Uterus (tissue), 4 donors: Measurements from ENCODE around the gene RNF217. TPM values are rescaled to one million over a fixed set of nuclear protein-coding genes. Genes with fewer than 3 reads are reported as not detected.
"Not testable (repeated sequence)": the region's sequence is repeated elsewhere in the genome, so short reads cannot be mapped to it uniquely, and the experiment has no call there.

ENCODE experiments used
- DNase-seq, 2 donors: peaks; one replicate each; pipeline ENCODE4 v3.0.0-alpha.2; 2019 to 2020
- H3K27ac ChIP-seq, 2 donors: fragments of 200-600 bp; sonication (generic); 1 replicate in 1 of 2; 2 replicates in 1 of 2; pipeline ENCODE4 v1.5.1; 2016 to 2018
- H3K27me3 ChIP-seq, 2 donors: fragments of 200-600 bp; sonication (generic); one replicate each; pipeline ENCODE4 v1.5.1; 2018 to 2019; ENCODE audit warnings: control low read depth in 1 of 2
- H3K36me3 ChIP-seq, 2 donors: fragments of 200-600 bp; sonication (generic); one replicate each; pipeline ENCODE4 v1.5.1; 2019; ENCODE audit warnings: control low read depth in 1 of 2
- H3K4me1 ChIP-seq, 2 donors: fragments of 200-600 bp; sonication (generic); one replicate each; pipeline ENCODE4 v1.5.1; 2018 to 2019; ENCODE audit warnings: control low read depth in 1 of 2
- H3K4me3 ChIP-seq, 2 donors: fragments of 200-600 bp; sonication (generic); 1 replicate in 1 of 2; 2 replicates in 1 of 2; pipeline ENCODE4 v1.5.1; 2018 to 2019; ENCODE audit warnings: mild to moderate bottlenecking in 1 of 2
- H3K9me3 ChIP-seq, 2 donors: fragments of 200-600 bp; sonication (generic); one replicate each; pipeline ENCODE4 v1.5.1; 2019; ENCODE audit warnings: control low read depth in 1 of 2
- CTCF ChIP-seq, 4 experiments: fragments of 200-600 bp in 2 of 4; fragments of 450-650 bp in 2 of 4; sonication (generic) in 2 of 4; IDR thresholded peaks; one replicate each; pipeline ENCODE4 v1.5.1; 2016 to 2019; ENCODE audit warnings: antibody characterized with exemption in 4 of 4, mild to moderate bottlenecking in 2 of 4, moderate library complexity in 1 of 4
- POLR2A ChIP-seq, 2 donors: fragments of 450-650 bp; IDR thresholded peaks; one replicate each; pipeline ENCODE4 v1.6.1; 2016; ENCODE audit warnings: antibody characterized with exemption in 2 of 2, mild to moderate bottlenecking in 1 of 2, moderate library complexity in 1 of 2
- intact Hi-C: fragments of 100-400 bp; cut with DNase I; formaldehyde crosslinking; loops from one replicate; pipeline ENCODE4 v1.15.1; 2023; ENCODE audit warnings: low total_unique reads
- total RNA-seq, 4 donors: library from RNA; depleted of rRNA in 3 of 4; stranded (reverse); fragments of >200 nt in 3 of 4; gene quantifications; one replicate each; pipeline versions ENCODE4 v1.1.0 to v1.2.4, GENCODE V29; 2014 to 2023
- donor health status: DM: yes; HTN: yes; CAD: no.

RNF217 gene
- total RNA-seq, 4 donors from 2014 or later: 22.9 to 42.0 (median 29.0) TPM

DNA sequence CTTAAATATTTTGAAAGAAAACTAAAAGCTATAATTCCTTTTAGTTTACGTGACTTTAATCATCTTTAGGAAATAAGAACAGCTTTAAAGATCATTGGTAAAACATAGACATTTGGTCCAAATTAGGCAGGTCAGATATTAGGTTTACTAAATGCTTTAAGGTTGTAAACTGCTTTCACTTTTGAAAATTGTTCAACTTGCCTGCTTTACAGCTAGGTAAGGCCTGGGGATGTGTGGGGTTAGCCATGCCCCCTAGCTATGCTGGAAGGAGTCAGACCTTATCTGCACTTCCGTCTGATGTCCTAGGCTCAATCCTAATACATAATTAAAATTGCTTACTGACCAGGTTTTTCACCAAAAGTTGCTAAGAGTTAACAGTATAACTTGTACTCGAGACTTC, 160.8 kb downstream of the RNF217 start:
- TF ChIP-seq CTCF (IDR thresholded peaks at IDR 0.05) (no peak), POLR2A (IDR thresholded peaks at IDR 0.05) (no peak)
- Histone ChIP-seq H3K27me3 (no peaks in the 10 kb centered on the region), H3K36me3 (no peaks in the 10 kb centered on the region), H3K27ac (no peak overlapping the region), H3K9me3 (no peaks in the 10 kb centered on the region), H3K4me1 (no peaks in the 10 kb centered on the region), H3K4me3 (no peak overlapping the region)
- intact Hi-C loops: no loop called here
- DNase-seq: no peak

DNA sequence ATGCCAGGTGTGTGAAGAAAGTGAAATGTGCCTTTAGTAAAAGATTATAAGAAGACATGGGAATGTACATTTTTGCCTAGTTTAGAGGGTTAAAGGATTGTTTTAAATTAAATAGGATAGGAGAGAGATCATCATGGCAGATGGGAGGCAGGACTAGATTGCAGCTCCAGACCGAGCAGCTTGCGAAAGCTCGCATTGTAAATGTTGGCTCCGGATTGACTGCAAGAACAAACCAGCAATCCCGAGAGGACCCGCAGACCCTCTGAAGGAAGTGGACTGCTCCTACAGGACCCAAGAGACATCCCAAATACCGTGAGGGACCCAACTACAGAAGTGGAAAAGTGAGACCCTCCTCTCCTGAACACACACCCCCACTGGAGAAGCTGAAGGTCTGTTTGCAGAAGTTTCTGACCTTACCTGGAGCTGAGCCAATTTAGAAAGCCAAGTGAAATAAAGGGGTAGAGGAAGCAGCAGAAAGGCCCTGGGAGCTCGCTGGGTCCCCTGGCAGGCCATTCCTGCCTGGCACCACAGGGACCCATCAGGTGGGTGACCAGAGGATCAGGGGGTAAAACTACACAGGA, 161.3 kb downstream of the RNF217 start:
- H3K4me1 ChIP-seq: no peaks in the 10 kb centered on the region
- no peak overlapping the region for H3K27ac ChIP-seq
- no peaks in the 10 kb centered on the region for H3K36me3 ChIP-seq
- H3K9me3 ChIP-seq: no peaks in the 10 kb centered on the region
- DNase-seq: no peak
- no peaks in the 10 kb centered on the region for H3K27me3 ChIP-seq
- no peak for TF ChIP-seq POLR2A (IDR thresholded peaks at IDR 0.05)
- TF ChIP-seq CTCF (IDR thresholded peaks at IDR 0.05): no peak
- no peak overlapping the region for H3K4me3 ChIP-seq
- intact Hi-C loops: no loop called here

GRCh38 chr6:125124049-125124669, 161.9 kb downstream of the RNF217 start:
- H3K9me3 ChIP-seq: no peaks in the 10 kb centered on the region
- no peaks in the 10 kb centered on the region for H3K36me3 ChIP-seq
- H3K4me3 ChIP-seq: no peak overlapping the region
- DNase-seq: no peak
- intact Hi-C loops: no loop called here
- H3K27me3 ChIP-seq: no peaks in the 10 kb centered on the region
- TF ChIP-seq POLR2A (IDR thresholded peaks at IDR 0.05) (no peak), CTCF (IDR thresholded peaks at IDR 0.05) (no peak)
- H3K4me1 ChIP-seq: no peaks in the 10 kb centered on the region
- H3K27ac ChIP-seq: no peak overlapping the region

GRCh38 chr6:125125856-125126255, 163.6 kb downstream of the RNF217 start:
- H3K9me3 ChIP-seq, DNase-seq, H3K4me1 ChIP-seq, H3K27me3 ChIP-seq, H3K27ac ChIP-seq, intact Hi-C loops, H3K36me3 ChIP-seq, H3K4me3 ChIP-seq: not testable (repeated sequence)

DNA sequence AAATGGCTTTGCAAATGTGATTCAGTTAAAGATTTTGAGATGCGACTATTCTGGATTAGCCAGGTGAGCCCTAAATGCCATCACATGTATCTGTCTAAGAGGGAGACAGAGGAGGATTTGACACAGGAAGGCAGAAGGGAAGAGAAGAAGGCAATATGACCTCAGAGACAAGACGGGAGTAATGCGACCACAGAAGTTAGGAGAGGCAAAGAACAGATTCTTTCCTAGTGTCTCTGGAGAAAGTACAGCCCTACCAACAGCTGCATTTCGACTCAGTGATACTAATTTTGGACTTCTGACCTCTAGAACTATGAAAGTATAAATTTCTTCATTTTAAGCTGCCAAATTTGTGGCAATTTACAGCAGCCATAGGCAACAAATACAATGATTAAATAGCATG, 167.1 kb downstream of the RNF217 start:
- Histone ChIP-seq H3K27me3 (no peaks in the 10 kb centered on the region), H3K27ac (no peak overlapping the region), H3K36me3 (no peaks in the 10 kb centered on the region), H3K4me1 (no peaks in the 10 kb centered on the region), H3K4me3 (no peak overlapping the region), H3K9me3 (no peaks in the 10 kb centered on the region)
- intact Hi-C loops: no loop called here
- TF ChIP-seq POLR2A (IDR thresholded peaks at IDR 0.05) (no peak), CTCF (IDR thresholded peaks at IDR 0.05) (no peak)
- no peak for DNase-seq
